SH-SY5Y (cell line): ENCODE results near the gene CACNG5.

Source experiments
- GATA2 ChIP-seq: IDR thresholded peaks from 2 replicates; pipeline ENCODE4 v1.6.1; 2011; ENCODE audit warnings: mild to moderate bottlenecking, low read depth, low read length
- GATA3 ChIP-seq: IDR thresholded peaks from 2 replicates; pipeline ENCODE4 v1.6.1; 2011; ENCODE audit warnings: low read depth, mild to moderate bottlenecking, low read length, moderate library complexity

GRCh38 chr17:66789961-66790437 is 44.9 kb upstream of the CACNG5 start:
- no peak for TF ChIP-seq GATA2
- no peak for TF ChIP-seq GATA3
